Ishikawa (cell line): ENCODE results near the gene ANKRD55.

Experiments used
- CEBPB ChIP-seq: IDR thresholded peaks from 2 replicates; pipeline ENCODE4 v1.6.1; 2012
- CREB1 ChIP-seq: IDR thresholded peaks from 2 replicates; pipeline ENCODE4 v1.6.1; 2012; ENCODE audit warnings: low read depth
- EGR1 ChIP-seq: IDR thresholded peaks from 2 replicates; pipeline ENCODE4 v1.6.1; 2012
- EP300 ChIP-seq: IDR thresholded peaks from 2 replicates; pipeline ENCODE4 v1.6.1; 2012; ENCODE audit warnings: borderline replicate concordance
- FOXM1 ChIP-seq: IDR thresholded peaks from 2 replicates; pipeline ENCODE4 v1.6.1; 2012; ENCODE audit warnings: low read depth, borderline replicate concordance
- MAX ChIP-seq: IDR thresholded peaks from 2 replicates; pipeline ENCODE4 v1.6.1; 2012
- NFIC ChIP-seq: IDR thresholded peaks from 2 replicates; pipeline ENCODE4 v1.6.1; 2012
- RAD21 ChIP-seq: IDR thresholded peaks from 2 replicates; pipeline ENCODE4 v1.6.1; 2012; ENCODE audit warnings: low read depth
- REST ChIP-seq: IDR thresholded peaks from 2 replicates; pipeline ENCODE4 v1.6.1; 2012; ENCODE audit warnings: low read depth, mild to moderate bottlenecking
- TAF1 ChIP-seq: IDR thresholded peaks from 2 replicates; pipeline ENCODE4 v1.6.1; 2012; ENCODE audit warnings: low read depth, mild to moderate bottlenecking
- TCF12 ChIP-seq: IDR thresholded peaks from 2 replicates; pipeline ENCODE4 v1.6.1; 2012; ENCODE audit warnings: low read depth
- TEAD4 ChIP-seq: IDR thresholded peaks from 2 replicates; pipeline ENCODE4 v1.6.1; 2012
- USF1 ChIP-seq: IDR thresholded peaks from 2 replicates; pipeline ENCODE4 v1.6.1; 2012
- YY1 ChIP-seq: IDR thresholded peaks from 2 replicates; pipeline ENCODE4 v1.6.1; 2012; ENCODE audit warnings: low read depth
- ZBTB7A ChIP-seq: IDR thresholded peaks from 2 replicates; pipeline ENCODE4 v1.6.1; 2012; ENCODE audit warnings: low read depth

Gene ANKRD55

GRCh38 chr5:56069652-56070226, 163.4 kb downstream of the ANKRD55 start:
- TF ChIP-seq TEAD4 (no peak), CREB1 (no peak), FOXM1 (no peak), EGR1 (no peak), MAX (no peak), TCF12 (no peak), YY1 (no peak), TAF1 (no peak), CEBPB (no peak), ZBTB7A (no peak)

GRCh38 chr5:56066931-56067450, 166.1 kb downstream of the ANKRD55 start:
- TF ChIP-seq FOXM1 (no peak), TCF12 (no peak), RAD21 (no peak), NFIC (no peak)

GRCh38 chr5:56064984-56065383, 168.1 kb downstream of the ANKRD55 start:
- TF ChIP-seq TEAD4, result no peak
- TF ChIP-seq MAX, result no peak
- no peak for TF ChIP-seq REST
- TF ChIP-seq CEBPB, result no peak
- TF ChIP-seq EGR1, result no peak
- no peak for TF ChIP-seq YY1
- no peak for TF ChIP-seq CREB1
- no peak for TF ChIP-seq USF1
- no peak for TF ChIP-seq TAF1
- TF ChIP-seq TCF12, result no peak
- TF ChIP-seq NFIC, result no peak

GRCh38 chr5:56060276-56061110, 172.6 kb downstream of the ANKRD55 start:
- TF ChIP-seq EGR1 (no peak), CEBPB (no peak), TCF12 (no peak), EP300 (no peak), FOXM1 (no peak)

- TF ChIP-seq CREB1 (no peak), TEAD4 (no peak), YY1 (no peak), RAD21 (no peak), TCF12 (no peak), EGR1 (no peak), NFIC (no peak), ZBTB7A (no peak), EP300 (no peak), MAX (no peak), CEBPB (no peak), REST (no peak), USF1 (no peak)
Measured at GRCh38 chr5:56059854-56060253, 173.3 kb downstream of the ANKRD55 start.

- TF ChIP-seq CREB1 (no peak), TCF12 (no peak), EGR1 (no peak), TEAD4 (no peak), CEBPB (no peak), EP300 (no peak), ZBTB7A (no peak), USF1 (no peak)
Measured at GRCh38 chr5:56056875-56057274, 176.3 kb downstream of the ANKRD55 start.
